Stimulated activated CD4-positive, alpha-beta T cell treated with anti-CD3 and anti-CD28 coated beads, Interleukin-15, amount 100 ng/mL, for 48 hours (primary cell): ENCODE measurements around the gene ACAA1.
"Not testable (repeated sequence)": the region's sequence is repeated elsewhere in the genome, so short reads cannot be mapped to it uniquely, and the experiment has no call there.

Experiments used
- DNase-seq, 2 donors: peaks; one replicate each; pipeline ENCODE4 v3.0.0-alpha.2; 2020; ENCODE audit warnings: low read depth in 2 of 2

ACAA1 gene

GRCh38 chr3:38107911-38108648 is 28.8 kb downstream of the ACAA1 start:
- no peak for DNase-seq

DNA sequence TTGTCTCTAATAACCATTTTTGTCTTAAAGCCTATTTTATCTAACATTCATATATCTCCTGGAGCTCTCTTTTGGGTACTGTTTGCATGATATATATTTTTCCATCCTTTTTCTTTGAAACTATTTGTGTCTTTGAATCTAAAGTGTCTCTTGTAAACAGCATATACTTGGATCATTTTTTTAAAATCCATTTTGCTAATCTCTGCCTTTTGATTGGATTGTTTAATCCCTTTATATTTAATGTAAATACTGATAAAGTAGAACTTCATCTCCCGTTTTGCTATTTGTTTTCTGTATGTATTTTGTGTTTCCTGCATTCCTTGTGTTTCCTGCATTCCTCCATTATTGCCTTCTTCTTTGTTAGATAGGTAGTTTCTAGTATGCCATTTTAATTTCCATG is 31.4 kb downstream of the ACAA1 start:
- no peak for DNase-seq

GRCh38 chr3:38102444-38102814 is 34.5 kb downstream of the ACAA1 start:
- DNase-seq: no peak

- DNase-seq: no peak
Observed at GRCh38 chr3:38101811-38102443, 35.0 kb downstream of the ACAA1 start.

DNA sequence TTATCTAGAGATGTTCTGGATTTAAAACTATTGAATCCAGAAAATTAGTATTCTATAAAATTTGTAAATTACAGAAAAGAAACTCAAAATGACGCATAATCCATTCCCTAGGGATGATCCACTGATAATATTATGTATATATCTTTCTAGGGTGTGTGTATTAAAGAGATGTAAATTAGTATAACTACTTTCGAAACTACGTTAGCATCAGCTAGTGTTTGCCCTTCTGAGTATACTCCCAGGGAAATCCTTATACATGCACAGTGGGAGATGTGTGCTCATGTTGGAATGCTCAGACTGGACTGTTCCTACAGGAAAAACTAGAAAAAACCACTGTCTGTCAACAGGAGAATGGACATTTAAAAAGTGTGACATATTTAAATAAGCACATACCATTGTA is 36.4 kb downstream of the ACAA1 start:
- DNase-seq: no peak

DNA sequence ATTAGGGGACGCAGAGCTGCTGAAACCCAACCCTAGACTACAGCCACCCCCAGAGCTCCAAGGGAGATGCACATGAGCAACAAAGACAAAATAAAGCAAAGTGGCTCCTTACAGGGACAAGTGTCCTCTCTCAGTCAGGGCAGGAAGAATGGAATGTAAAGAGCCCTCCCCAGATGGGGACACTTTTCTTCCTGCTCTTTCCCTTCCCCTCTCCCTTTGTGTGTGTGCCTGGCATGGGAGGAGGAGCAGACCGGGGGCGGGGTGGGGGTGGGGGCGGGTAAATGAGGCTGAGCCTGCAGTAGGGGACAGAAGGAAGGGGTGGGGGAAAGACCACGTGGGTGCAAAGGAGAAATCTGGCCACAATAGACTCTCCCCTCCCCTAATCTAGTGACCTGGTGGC is 37.4 kb downstream of the ACAA1 start:
- no peak for DNase-seq

GRCh38 chr3:38098376-38098723 is 38.6 kb downstream of the ACAA1 start:
- no peak for DNase-seq

- DNase-seq: no peak
Observed at GRCh38 chr3:38097446-38098375, 39.2 kb downstream of the ACAA1 start.

DNA sequence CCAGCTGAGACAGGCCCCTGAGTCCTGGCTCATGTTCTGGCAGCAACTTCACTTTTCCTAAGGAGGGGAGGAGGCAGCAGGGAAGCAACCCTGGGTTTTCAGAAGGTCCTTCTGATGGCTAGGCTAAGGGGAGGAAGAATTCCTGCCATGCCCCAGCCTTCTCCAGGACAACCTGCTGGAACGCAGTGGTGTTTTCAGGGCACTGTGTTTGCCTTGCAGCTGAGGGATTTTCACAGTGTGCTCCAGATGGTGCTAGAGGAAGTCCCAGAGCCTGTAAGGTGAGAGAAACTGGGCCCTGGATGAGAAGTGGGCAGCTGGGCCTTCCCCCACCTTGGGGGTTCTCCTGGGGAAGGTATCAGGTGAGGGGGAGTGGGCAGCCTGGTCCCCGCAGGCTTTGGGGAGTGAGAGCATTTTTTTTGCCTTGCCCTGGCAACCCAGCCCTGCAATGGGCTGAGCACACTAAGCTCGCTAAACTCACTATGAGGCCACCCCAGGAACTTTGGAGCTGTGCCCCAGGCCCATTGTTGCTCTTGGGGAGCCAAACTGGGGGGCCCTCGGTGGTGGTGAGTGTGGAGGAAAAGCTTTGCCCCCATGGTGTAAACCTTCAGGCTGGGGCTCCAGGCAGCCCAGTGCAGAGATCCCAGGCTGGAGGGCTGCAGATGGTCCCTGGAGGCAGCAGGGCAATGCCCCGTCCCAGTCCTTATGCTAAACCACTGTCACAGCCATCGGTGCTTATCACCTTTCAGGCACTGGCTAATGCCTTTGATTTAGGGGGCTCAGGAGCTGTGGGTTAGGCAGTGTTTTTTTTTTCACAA is 41.1 kb downstream of the ACAA1 start:
- DNase-seq: no peak

DNA sequence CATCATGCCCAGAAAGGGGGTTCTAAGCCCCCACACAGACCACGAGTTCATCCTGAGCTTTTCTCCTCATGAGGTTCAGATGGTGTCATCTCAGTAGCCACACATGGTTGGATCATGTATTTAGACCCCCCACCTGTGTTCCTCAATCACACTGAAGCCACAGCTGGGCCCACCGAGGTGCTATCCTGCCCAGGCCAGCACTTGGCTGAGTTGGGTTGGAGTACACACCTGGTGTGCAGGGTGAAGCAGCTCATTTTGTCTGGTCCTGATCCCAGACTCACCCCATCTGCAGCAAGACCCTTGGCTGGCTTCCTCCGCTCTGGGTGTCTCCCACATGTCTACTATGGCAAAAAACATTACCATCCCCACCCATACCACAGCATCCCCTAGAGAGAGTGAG is 41.9 kb downstream of the ACAA1 start:
- DNase-seq: no peak

GRCh38 chr3:38090453-38090852 is 46.5 kb downstream of the ACAA1 start:
- no peak for DNase-seq

- DNase-seq: no peak
Observed at GRCh38 chr3:38089163-38089562, 47.8 kb downstream of the ACAA1 start.

- no peak for DNase-seq
Observed at GRCh38 chr3:38088126-38089078, 48.5 kb downstream of the ACAA1 start.

DNA sequence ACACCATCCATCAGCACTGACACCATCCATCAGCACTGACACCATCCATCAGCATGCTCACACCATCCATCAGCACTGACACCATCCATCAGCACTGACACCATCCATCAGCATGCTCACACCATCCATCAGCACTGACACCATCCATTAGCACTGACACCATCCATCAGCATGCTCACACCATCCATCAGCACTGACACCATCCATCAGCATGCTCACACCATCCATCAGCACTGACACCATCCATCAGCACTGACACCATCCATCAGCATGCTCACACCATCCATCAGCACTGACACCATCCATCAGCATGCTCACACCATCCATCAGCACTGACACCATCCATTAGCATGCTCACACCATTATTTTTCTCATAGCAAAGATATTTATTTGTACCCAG is 49.6 kb downstream of the ACAA1 start:
- DNase-seq: not testable (repeated sequence)

- no peak for DNase-seq
Observed at GRCh38 chr3:38086496-38086895, 50.4 kb downstream of the ACAA1 start.

- no peak for DNase-seq
Observed at GRCh38 chr3:38085943-38086324, 51.0 kb downstream of the ACAA1 start.

DNA sequence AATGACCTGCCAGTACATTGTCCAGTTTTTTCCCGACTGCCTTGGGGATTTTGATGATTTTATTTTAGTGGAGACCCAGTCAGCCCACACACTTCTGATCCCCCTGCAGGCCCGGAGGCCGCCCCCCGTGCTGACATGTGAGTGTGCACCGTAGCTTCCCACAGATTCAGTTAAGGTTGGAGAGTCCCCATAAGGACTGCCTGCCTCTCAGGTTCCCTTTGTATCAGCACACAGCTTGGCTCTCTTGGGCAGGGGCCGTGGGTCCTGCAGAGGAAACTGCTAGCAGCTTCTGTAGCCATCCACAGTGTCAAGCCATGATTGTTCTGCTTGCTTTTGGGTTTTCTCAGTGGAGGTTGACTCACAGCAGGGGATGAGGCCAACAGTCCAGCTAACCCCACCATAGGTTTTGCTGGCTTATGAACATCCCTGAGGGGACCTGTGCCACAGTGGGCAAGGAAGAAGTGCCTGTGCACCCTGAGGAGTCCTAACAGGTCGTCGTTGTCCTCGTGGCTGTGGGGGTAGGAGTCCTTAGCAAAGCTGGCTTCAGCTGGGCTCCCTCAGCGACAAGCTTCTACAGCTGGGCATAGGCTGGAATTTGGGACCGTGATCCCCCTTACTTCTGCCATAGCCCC is 51.5 kb downstream of the ACAA1 start:
- no peak for DNase-seq

DNA sequence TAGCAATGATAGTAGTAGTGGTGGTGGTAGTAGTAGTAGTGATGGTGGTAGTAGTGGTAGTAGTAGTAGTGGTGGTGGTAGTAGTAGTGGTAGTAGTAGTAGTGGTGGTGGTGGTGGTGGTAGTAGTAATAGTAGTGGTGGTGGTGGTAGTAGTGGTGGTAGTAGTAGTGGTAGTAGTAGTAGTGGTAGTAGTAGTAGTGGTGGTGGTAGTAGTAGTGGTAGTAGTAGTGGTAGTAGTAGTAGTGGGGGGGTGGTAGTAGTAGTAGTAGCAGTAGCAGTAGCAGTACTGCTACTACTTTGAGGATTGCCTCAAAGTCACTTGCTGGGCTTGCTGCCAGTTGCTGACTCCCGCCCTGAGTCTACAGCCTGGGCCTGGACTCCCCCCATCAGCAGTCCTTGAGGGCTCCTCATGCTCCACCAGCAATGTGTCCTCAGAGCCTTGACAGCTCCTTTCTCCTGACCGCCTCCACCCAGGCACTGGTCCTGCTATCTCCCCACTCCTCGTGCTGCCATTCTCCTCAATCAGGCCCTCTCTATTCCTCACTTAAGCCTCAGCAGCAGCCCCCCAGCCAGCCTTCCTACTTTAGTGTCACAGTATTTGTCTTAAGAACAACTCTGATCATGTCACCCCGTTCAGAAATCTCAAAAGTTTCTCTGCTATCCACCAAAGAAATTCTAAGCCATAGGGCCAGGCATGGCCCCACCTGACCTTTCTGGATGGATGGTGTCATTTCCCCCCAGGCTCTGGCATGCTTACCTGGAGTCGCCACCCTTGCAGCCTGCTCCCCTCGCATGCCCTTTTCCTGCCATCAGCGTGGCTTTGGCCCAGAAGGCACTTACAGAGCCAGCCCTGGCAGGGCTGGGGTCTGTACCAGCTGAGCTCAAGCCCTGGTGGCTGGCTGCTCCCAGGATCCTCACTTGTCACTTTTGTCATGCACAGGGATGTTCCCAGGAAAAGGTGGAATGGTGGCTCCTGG is 52.3 kb downstream of the ACAA1 start:
- no peak for DNase-seq

- no peak for DNase-seq
Observed at GRCh38 chr3:38083871-38084333, 53.0 kb downstream of the ACAA1 start.
